T-helper 2 cell treated with Interferon-gamma antibody and Interleukin-4, amounts not matched to agents 5 μg/mL and 100 μg/mL, for 36 hours (primary cell): ENCODE measurements around the gene ABCA7.

ENCODE experiments used
- DNase-seq: peaks from one replicate; pipeline ENCODE4 v3.0.0; 2021; ENCODE audit warnings: low spot score
- H3K27ac Mint-ChIP-seq: one replicate; pipeline ENCODE4 v1.8.0; 2021; ENCODE audit warnings: mild to moderate bottlenecking, mixed read lengths
- H3K27me3 Mint-ChIP-seq: one replicate; pipeline ENCODE4 v1.8.0; 2021; ENCODE audit warnings: low read depth, mixed read lengths
- H3K36me3 Mint-ChIP-seq: one replicate; pipeline ENCODE4 v1.8.0; 2021; ENCODE audit warnings: low read depth, mixed read lengths
- H3K4me1 Mint-ChIP-seq: one replicate; pipeline ENCODE4 v1.8.0; 2021; ENCODE audit warnings: low read depth, mixed read lengths
- H3K4me3 Mint-ChIP-seq: one replicate; pipeline ENCODE4 v1.8.0; 2022; ENCODE audit warnings: mild to moderate bottlenecking, moderate library complexity, mixed read lengths
- H3K9me3 Mint-ChIP-seq: one replicate; pipeline ENCODE4 v1.8.0; 2021; ENCODE audit warnings: mixed read lengths

ABCA7 gene

GRCh38 chr19:1046836-1047695 is 7.2 kb downstream of the ABCA7 start:
- Mint-ChIP-seq H3K27me3 (no peaks in the 10 kb centered on the region), H3K4me3 (no peak overlapping the region), H3K27ac (no peak overlapping the region), H3K36me3 (peaks cover 13% of the 10 kb centered on the region), H3K4me1 (no peaks in the 10 kb centered on the region), H3K9me3 (no peaks in the 10 kb centered on the region)
- DNase-seq = no peak

- Mint-ChIP-seq H3K9me3 (no peaks in the 10 kb centered on the region), H3K4me3 (no peak overlapping the region), H3K27me3 (no peaks in the 10 kb centered on the region), H3K27ac (no peak overlapping the region), H3K4me1 (peaks cover 2% of the 10 kb centered on the region), H3K36me3 (peaks cover 13% of the 10 kb centered on the region)
- DNase-seq = no peak
Observed at GRCh38 chr19:1047696-1048147, 7.8 kb downstream of the ABCA7 start.

GRCh38 chr19:1049106-1049505 is 9.2 kb downstream of the ABCA7 start:
- DNase-seq = no peak
- Mint-ChIP-seq H3K27me3 (no peaks in the 10 kb centered on the region), H3K36me3 (peaks cover 8% of the 10 kb centered on the region), H3K27ac (no peak overlapping the region), H3K4me3 (no peak overlapping the region), H3K9me3 (no peaks in the 10 kb centered on the region), H3K4me1 (peaks cover 3% of the 10 kb centered on the region)

GRCh38 chr19:1049800-1050199 is 9.9 kb downstream of the ABCA7 start:
- H3K27me3 Mint-ChIP-seq = no peaks in the 10 kb centered on the region
- no peak for DNase-seq
- H3K36me3 Mint-ChIP-seq = peaks cover 3% of the 10 kb centered on the region
- H3K9me3 Mint-ChIP-seq = no peaks in the 10 kb centered on the region
- peaks cover 3% of the 10 kb centered on the region for H3K4me1 Mint-ChIP-seq
- no peak overlapping the region for H3K27ac Mint-ChIP-seq
- H3K4me3 Mint-ChIP-seq = no peak overlapping the region

GRCh38 chr19:1050989-1051788 is 11.3 kb downstream of the ABCA7 start:
- Mint-ChIP-seq H3K4me1 (peaks cover 3% of the 10 kb centered on the region), H3K36me3 (peaks cover under 1% of the 10 kb centered on the region), H3K4me3 (no peak overlapping the region), H3K27ac (no peak overlapping the region), H3K27me3 (no peaks in the 10 kb centered on the region), H3K9me3 (no peaks in the 10 kb centered on the region)
- no peak for DNase-seq

GRCh38 chr19:1051791-1052190 is 11.9 kb downstream of the ABCA7 start:
- H3K4me1 Mint-ChIP-seq = peaks cover 3% of the 10 kb centered on the region
- H3K4me3 Mint-ChIP-seq = no peak overlapping the region
- no peak for DNase-seq
- H3K27me3 Mint-ChIP-seq = no peaks in the 10 kb centered on the region
- no peak overlapping the region for H3K27ac Mint-ChIP-seq
- H3K36me3 Mint-ChIP-seq = peaks cover 7% of the 10 kb centered on the region
- H3K9me3 Mint-ChIP-seq = no peaks in the 10 kb centered on the region

GRCh38 chr19:1052349-1052975 is 12.6 kb downstream of the ABCA7 start:
- H3K27ac Mint-ChIP-seq = no peak overlapping the region
- H3K9me3 Mint-ChIP-seq = no peaks in the 10 kb centered on the region
- H3K4me3 Mint-ChIP-seq = no peak overlapping the region
- no peak for DNase-seq
- peaks cover 6% of the 10 kb centered on the region for H3K4me1 Mint-ChIP-seq
- no peaks in the 10 kb centered on the region for H3K27me3 Mint-ChIP-seq
- H3K36me3 Mint-ChIP-seq = peaks cover 9% of the 10 kb centered on the region

- Mint-ChIP-seq H3K9me3 (no peaks in the 10 kb centered on the region), H3K27me3 (no peaks in the 10 kb centered on the region), H3K27ac (no peak overlapping the region), H3K4me3 (no peak overlapping the region), H3K4me1 (peaks cover 12% of the 10 kb centered on the region), H3K36me3 (peaks cover 10% of the 10 kb centered on the region)
- no peak for DNase-seq
Observed at GRCh38 chr19:1053176-1054101, 13.5 kb downstream of the ABCA7 start.

- Mint-ChIP-seq H3K36me3 (peaks cover 10% of the 10 kb centered on the region), H3K4me1 (peaks cover 12% of the 10 kb centered on the region), H3K9me3 (no peaks in the 10 kb centered on the region), H3K27ac (no peak overlapping the region), H3K27me3 (no peaks in the 10 kb centered on the region), H3K4me3 (no peak overlapping the region)
- no peak for DNase-seq
Observed at GRCh38 chr19:1054102-1055027, 14.5 kb downstream of the ABCA7 start.

- Mint-ChIP-seq H3K4me3 (no peak overlapping the region), H3K27me3 (no peaks in the 10 kb centered on the region), H3K27ac (no peak overlapping the region), H3K4me1 (peaks cover 12% of the 10 kb centered on the region), H3K36me3 (peaks cover 10% of the 10 kb centered on the region), H3K9me3 (no peaks in the 10 kb centered on the region)
- DNase-seq = no peak
Observed at GRCh38 chr19:1055028-1055425, 15.1 kb downstream of the ABCA7 start.

- H3K27me3 Mint-ChIP-seq = no peaks in the 10 kb centered on the region
- H3K9me3 Mint-ChIP-seq = no peaks in the 10 kb centered on the region
- H3K4me1 Mint-ChIP-seq = peaks cover 12% of the 10 kb centered on the region
- H3K27ac Mint-ChIP-seq = no peak overlapping the region
- peaks cover 10% of the 10 kb centered on the region for H3K36me3 Mint-ChIP-seq
- DNase-seq = no peak
- H3K4me3 Mint-ChIP-seq = no peak overlapping the region
Observed at GRCh38 chr19:1055886-1056620, 16.1 kb downstream of the ABCA7 start.
